ENCODE results near the gene AGMO.

Gene AGMO

DNA sequence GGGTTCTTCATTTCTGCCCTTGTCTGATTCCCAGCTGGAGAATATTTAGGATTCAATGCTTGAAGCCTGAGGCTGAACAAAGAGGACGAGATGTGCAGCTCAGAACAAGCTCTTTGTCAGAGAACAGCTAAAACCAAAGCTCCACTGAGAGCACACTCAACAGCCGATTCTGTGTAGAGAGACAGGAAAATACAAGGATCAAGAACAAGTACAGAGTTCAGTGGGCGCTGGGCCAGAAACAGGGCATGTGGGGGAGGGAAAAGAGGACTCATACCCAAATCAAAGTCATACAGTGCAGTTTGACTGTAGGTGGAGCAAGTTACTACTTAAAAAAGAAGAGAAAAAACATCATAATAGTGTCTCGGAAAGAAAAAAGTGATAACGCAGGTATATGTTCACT lies at the start of gene AGMO:
AGMO (minus strand) TSS at position 181 of the 400 bp plus-strand sequence.
- H3K36me3 ChIP-seq (replicated peaks), result no peaks in the 10 kb centered on the region
- no peaks in the 10 kb centered on the region for H3K27me3 ChIP-seq (ENCODE audit: low read depth)
- in situ Hi-C loops (cut with MboI; ENCODE audit: low sequenced_read_pairs), result no loop called here
- H3K4me3 ChIP-seq, result no peak within 1 kb of the TSS
- 0 out of 2 replicates have a peak, but pooled peaks cover 2% of the 10 kb centered on the region for H3K9me3 ChIP-seq
- no peaks in the 10 kb centered on the region for H3K4me1 ChIP-seq
- DNase-seq (ENCODE audit: low spot score in 2 of 2), result peak in 1 of 2 experiments; percentile 25

DNA sequence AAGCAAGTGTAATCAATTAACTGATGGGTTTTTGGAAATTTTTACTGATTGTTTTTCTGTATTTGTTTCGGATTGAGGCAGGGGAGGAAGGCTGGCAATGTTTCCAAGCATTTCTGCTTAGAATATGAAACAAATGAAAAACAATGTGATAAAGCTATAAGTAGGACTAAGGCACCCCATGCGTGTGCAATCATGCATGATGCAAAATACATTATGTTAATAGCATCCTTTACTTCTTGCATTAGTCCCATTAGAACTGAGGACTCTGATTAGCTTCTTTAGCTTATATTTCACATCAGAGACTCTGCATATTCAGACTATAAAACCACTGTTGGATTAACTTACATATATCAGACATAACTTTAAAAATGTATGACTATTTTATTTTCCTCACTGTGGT lies 48.7 kb upstream of the AGMO start:
- Histone ChIP-seq H3K4me3 (no peak overlapping the region), H3K27me3 (ENCODE audit: low read depth) (no peaks in the 10 kb centered on the region), H3K4me1 (peaks cover 21% of the 10 kb centered on the region), H3K36me3 (replicated peaks) (no peaks in the 10 kb centered on the region), H3K9me3 (no peaks in the 10 kb centered on the region)
- in situ Hi-C loops (cut with MboI; ENCODE audit: low sequenced_read_pairs), result no loop called here
- DNase-seq (ENCODE audit: low spot score in 2 of 2), result no peak

DNA sequence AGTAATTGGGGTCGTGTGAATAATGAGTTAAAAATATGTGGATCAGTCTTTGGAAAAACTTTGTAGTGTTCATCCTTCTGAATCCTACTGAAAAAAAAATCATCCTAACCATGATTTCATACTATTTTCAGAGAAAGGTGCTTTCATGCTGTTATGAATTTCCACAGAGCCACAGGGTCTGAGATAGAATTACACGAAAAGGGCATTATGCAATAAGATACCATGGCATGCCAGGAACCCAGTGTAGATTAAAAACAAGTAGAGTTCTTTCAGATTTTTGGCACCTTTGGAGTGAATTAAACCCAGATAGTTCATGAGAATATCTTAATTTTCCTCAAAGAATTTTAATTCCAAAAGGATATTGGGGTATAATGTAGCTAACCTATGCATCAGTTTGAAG lies 47.5 kb upstream of the AGMO start:
- H3K27me3 ChIP-seq (ENCODE audit: low read depth), result no peaks in the 10 kb centered on the region
- H3K4me1 ChIP-seq, result peaks cover 21% of the 10 kb centered on the region
- no peaks in the 10 kb centered on the region for H3K36me3 ChIP-seq (replicated peaks)
- H3K9me3 ChIP-seq, result no peaks in the 10 kb centered on the region
- in situ Hi-C loops (cut with MboI; ENCODE audit: low sequenced_read_pairs), result no loop called here
- no peak overlapping the region for H3K4me3 ChIP-seq
- DNase-seq (ENCODE audit: low spot score in 2 of 2), result no peak

DNA sequence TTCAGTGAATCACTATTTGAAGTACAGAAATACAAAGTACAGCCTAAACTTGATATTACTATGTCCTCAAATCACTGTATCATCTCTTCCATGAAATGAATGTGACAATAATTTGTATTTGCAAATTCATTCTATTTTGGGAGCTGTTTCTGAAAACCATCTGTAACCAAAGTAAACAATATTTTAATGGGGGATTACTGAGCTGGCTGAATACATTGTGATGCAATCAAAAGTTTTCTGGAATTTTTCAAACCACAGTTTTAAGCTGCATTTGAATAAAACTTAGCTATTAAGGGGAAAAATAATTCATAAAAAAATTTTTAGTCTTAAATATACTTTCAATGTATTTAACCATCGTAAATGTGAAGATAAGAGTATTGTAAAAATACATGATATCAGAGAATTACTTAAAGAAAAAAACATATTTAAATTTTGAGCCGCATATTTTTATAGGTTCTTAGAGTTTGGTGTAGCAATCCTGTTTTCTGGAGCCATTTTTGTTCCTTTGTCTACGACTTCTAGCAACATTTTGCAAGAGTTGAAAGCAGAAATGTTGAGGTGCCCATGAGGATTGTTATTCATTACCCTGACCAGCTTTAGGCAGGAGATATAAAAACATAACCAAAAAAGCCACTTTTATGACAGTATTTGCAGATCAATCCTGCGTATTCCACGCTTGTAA lies 45.9 kb upstream of the AGMO start:
- DNase-seq (ENCODE audit: low spot score in 2 of 2), result peak in 1 of 2 experiments; percentile 74
- Histone ChIP-seq H3K9me3 (no peaks in the 10 kb centered on the region), H3K36me3 (replicated peaks) (no peaks in the 10 kb centered on the region), H3K4me1 (peaks cover 21% of the 10 kb centered on the region), H3K4me3 (peak overlapping the region; percentile 17), H3K27me3 (ENCODE audit: low read depth) (no peaks in the 10 kb centered on the region)
- in situ Hi-C loops (cut with MboI; ENCODE audit: low sequenced_read_pairs), result no loop called here

DNA sequence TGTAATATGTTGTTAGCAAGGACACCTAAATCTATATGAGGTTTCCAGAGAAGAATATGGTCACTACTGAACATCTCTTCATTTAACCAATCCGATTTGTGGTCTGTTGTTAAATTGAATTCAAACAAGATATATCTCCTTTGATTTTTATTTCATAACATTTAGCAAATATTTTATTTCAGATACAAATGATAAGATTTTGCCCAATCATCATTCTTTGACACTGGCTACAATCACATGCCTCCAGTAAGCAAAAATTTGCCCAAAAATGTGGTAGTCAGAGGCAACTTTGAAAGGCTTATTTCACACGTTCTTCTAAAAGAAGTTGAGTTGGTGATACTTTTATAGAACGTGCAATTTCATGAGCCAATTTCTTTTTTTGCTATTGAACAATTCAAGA lies 44.7 kb upstream of the AGMO start:
- no peak for DNase-seq (ENCODE audit: low spot score in 2 of 2)
- Histone ChIP-seq H3K36me3 (replicated peaks) (no peaks in the 10 kb centered on the region), H3K4me1 (peaks cover 21% of the 10 kb centered on the region), H3K9me3 (no peaks in the 10 kb centered on the region), H3K4me3 (no peak overlapping the region), H3K27me3 (ENCODE audit: low read depth) (no peaks in the 10 kb centered on the region)
- in situ Hi-C loops (cut with MboI; ENCODE audit: low sequenced_read_pairs), result no loop called here

DNA sequence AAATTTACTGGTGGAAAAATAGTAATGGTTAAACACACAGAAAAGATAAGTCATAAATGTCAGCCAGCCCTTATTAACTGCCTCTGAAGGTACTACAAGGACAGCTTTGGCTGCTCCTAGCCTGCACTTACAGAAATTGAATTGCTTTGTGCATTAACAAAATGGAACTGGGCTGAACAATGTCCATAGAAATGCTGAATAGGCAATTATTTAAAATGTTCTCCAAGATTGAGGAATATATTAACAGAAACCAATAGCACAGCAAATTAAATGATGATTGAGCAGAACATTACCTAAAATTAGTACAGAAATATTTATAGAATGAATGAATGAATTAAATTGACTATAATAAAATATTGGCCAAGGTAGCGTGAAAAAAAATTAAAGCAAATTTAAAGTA lies 42.4 kb upstream of the AGMO start:
- in situ Hi-C loops (cut with MboI; ENCODE audit: low sequenced_read_pairs), result no loop called here
- Histone ChIP-seq H3K9me3 (no peaks in the 10 kb centered on the region), H3K36me3 (replicated peaks) (no peaks in the 10 kb centered on the region), H3K4me1 (peaks cover 15% of the 10 kb centered on the region), H3K4me3 (no peak overlapping the region), H3K27me3 (ENCODE audit: low read depth) (no peaks in the 10 kb centered on the region)
- DNase-seq (ENCODE audit: low spot score in 2 of 2), result no peak

DNA sequence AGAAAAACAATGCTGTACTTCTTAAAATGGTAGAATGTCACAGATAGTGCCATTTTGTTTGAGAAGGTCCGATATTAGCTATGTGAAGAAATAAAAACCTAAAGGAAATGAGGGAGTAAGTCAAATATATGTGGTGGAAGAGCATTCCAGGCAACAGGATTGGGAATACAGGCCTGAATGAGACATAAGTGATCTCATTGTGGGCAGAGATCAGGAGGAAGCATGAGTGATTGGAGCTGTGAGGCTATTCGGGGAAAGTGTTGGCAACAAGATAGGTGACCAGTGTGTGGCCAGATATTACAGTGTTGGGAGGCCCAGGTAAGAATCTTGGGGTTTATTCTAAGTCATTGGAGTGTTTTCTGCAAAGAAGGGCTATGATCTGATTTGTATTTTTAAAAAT lies 41.3 kb upstream of the AGMO start:
- H3K4me3 ChIP-seq, result no peak overlapping the region
- in situ Hi-C loops (cut with MboI; ENCODE audit: low sequenced_read_pairs), result no loop called here

DNA sequence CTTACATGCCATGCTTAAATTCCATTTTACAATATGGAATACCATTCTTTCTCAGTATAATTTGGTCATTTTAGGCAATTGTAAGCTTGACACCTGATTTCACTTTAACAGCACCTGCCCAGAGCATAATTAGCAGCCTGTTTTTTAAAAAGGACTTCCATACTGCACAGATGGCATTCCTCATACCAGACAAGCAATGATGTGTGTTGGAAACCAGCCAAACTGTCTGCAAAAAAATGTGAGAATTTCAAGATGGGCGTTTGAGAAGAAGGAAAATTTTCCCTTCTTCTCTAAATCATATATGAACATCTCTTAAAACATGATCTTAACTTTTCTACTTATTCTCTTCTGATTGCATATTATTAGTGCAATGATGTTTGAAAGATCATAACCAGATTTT lies 40.4 kb upstream of the AGMO start:
- no peaks in the 10 kb centered on the region for H3K27me3 ChIP-seq (ENCODE audit: low read depth)
- peaks cover 3% of the 10 kb centered on the region for H3K4me1 ChIP-seq
- no peaks in the 10 kb centered on the region for H3K36me3 ChIP-seq (replicated peaks)
- in situ Hi-C loops (cut with MboI; ENCODE audit: low sequenced_read_pairs), result no loop called here
- no peak for DNase-seq (ENCODE audit: low spot score in 2 of 2)
- H3K4me3 ChIP-seq, result no peak overlapping the region
- H3K9me3 ChIP-seq, result no peaks in the 10 kb centered on the region

More for the DNA sequence above, 41.3 kb upstream of the AGMO start:
- no peaks in the 10 kb centered on the region for H3K36me3 ChIP-seq (replicated peaks)
- no peaks in the 10 kb centered on the region for H3K9me3 ChIP-seq
- no peak for DNase-seq (ENCODE audit: low spot score in 2 of 2)
- H3K27me3 ChIP-seq (ENCODE audit: low read depth), result no peaks in the 10 kb centered on the region
- peaks cover 12% of the 10 kb centered on the region for H3K4me1 ChIP-seq

DNA sequence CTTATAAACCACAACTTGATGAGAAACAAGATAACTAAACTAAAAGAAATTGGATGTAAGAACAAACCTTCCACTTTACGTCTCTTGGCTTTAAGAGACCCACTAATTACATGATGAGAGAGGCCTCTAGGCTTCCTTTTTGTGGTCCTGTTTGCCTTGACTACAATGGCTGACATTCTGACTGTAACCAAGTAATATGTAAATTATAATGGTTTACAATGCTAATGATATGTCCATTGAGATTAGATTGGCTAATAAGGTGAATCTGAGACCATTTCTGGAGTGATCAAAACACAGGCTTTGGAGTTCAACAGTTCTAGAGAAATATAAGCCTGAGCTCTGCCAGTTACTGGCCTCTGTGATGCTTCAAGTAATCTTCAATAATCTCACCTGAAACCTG lies 39.4 kb upstream of the AGMO start:
- DNase-seq (ENCODE audit: low spot score in 2 of 2), result no peak
- in situ Hi-C loops (cut with MboI; ENCODE audit: low sequenced_read_pairs), result no loop called here
- no peaks in the 10 kb centered on the region for H3K4me1 ChIP-seq

DNA sequence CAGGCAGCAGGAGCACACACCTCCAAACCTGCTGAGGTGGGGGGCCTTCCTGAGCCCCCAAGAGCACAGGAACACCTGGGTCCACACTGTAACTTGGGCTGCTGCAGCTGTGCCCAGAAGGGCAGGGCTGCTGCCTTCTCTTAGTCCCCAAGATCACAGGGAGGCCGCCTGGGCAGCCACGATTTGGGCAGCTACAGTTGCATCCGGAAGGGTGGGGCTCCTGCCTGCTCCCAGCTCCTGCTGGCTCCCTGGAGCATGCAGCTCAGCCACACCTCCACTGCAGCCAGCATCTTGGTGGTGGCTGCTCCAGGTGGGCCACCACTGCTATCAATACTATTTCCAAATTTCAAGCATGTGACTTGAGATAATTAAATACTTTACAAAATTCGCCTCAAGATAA lies 38.5 kb upstream of the AGMO start:
- H3K36me3 ChIP-seq (replicated peaks), result no peaks in the 10 kb centered on the region
- no peaks in the 10 kb centered on the region for H3K9me3 ChIP-seq
- DNase-seq (ENCODE audit: low spot score in 2 of 2), result no peak
- H3K4me1 ChIP-seq, result no peaks in the 10 kb centered on the region
- no peak overlapping the region for H3K4me3 ChIP-seq
- H3K27me3 ChIP-seq (ENCODE audit: low read depth), result no peaks in the 10 kb centered on the region
- in situ Hi-C loops (cut with MboI; ENCODE audit: low sequenced_read_pairs), result no loop called here

More for the DNA sequence above, 39.4 kb upstream of the AGMO start:
- Histone ChIP-seq H3K9me3 (no peaks in the 10 kb centered on the region), H3K36me3 (replicated peaks) (no peaks in the 10 kb centered on the region), H3K27me3 (ENCODE audit: low read depth) (no peaks in the 10 kb centered on the region), H3K4me3 (no peak overlapping the region)

DNA sequence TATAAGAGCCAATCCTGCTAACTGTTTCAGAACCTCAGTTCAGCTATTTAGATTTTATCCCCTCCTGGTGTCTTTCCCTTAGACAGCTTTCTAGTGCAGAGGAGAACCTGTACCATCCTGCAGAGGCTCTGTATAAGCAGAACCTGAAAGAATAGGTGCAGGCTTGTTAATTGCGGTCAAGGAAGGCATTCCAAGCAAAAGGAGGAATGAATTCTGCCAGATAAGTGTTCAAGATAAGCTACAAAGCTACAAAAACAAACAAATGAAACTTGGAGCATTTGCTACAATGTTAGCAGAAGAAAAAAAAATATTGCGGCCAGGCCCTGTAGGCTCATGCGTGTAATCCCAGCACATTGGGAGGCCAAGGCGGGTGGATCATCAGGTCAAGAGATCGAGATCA lies 32.6 kb upstream of the AGMO start:
- no peak for DNase-seq (ENCODE audit: low spot score in 2 of 2)
- no peaks in the 10 kb centered on the region for H3K9me3 ChIP-seq
- in situ Hi-C loops (cut with MboI; ENCODE audit: low sequenced_read_pairs), result no loop called here
- no peaks in the 10 kb centered on the region for H3K27me3 ChIP-seq (ENCODE audit: low read depth)
- H3K4me3 ChIP-seq, result no peak overlapping the region
- no peaks in the 10 kb centered on the region for H3K36me3 ChIP-seq (replicated peaks)
- H3K4me1 ChIP-seq, result no peaks in the 10 kb centered on the region

DNA sequence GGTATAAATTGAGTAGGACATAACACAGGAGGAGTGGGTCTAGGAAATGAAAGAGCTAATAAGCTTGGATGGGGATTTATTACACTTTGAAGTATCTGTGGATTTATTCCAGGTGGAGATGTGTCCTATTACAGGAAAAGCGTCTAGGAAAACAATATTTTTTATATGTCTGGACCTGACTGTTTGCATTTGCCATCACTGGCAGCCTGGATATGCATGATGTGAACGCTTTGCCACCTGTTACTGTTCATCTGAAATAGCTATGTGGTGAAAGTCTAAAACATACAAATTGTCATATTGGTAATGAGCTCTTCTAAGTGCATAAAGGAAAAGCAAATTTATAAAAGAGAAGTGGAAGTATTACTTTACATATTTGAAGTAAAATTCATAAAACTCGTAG lies 31.6 kb upstream of the AGMO start:
- no peaks in the 10 kb centered on the region for H3K27me3 ChIP-seq (ENCODE audit: low read depth)
- no peaks in the 10 kb centered on the region for H3K9me3 ChIP-seq
- H3K36me3 ChIP-seq (replicated peaks), result no peaks in the 10 kb centered on the region
- in situ Hi-C loops (cut with MboI; ENCODE audit: low sequenced_read_pairs), result no loop called here
- no peak for DNase-seq (ENCODE audit: low spot score in 2 of 2)
- peaks cover 6% of the 10 kb centered on the region for H3K4me1 ChIP-seq
- H3K4me3 ChIP-seq, result no peak overlapping the region

DNA sequence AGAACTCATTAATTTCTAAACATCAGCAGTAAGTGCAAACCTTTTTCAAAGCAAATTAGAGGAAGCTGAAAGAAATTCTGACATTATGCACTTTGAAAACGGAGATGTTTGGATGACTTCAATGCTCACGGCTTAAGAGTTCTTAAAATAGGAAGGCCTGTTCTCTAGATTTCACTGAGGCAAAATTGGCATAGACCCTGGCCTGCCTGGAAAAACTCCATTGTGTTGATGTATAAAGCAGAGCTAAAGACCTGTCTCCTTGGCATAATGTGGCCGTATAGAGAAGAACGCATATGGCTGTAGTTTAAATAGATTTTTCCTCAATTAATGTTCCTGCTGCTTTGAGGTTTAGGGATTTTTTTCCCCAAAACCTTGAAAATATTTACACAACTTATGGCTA lies 24.5 kb upstream of the AGMO start:
- in situ Hi-C loops (cut with MboI; ENCODE audit: low sequenced_read_pairs), result no loop called here
- H3K4me1 ChIP-seq, result peaks cover 6% of the 10 kb centered on the region
- DNase-seq (ENCODE audit: low spot score in 2 of 2), result no peak
- H3K27me3 ChIP-seq (ENCODE audit: low read depth), result no peaks in the 10 kb centered on the region
- H3K9me3 ChIP-seq, result peaks cover 3% of the 10 kb centered on the region; the same call in 1 of the 2 replicates
- no peaks in the 10 kb centered on the region for H3K36me3 ChIP-seq (replicated peaks)
- H3K4me3 ChIP-seq, result no peak overlapping the region

DNA sequence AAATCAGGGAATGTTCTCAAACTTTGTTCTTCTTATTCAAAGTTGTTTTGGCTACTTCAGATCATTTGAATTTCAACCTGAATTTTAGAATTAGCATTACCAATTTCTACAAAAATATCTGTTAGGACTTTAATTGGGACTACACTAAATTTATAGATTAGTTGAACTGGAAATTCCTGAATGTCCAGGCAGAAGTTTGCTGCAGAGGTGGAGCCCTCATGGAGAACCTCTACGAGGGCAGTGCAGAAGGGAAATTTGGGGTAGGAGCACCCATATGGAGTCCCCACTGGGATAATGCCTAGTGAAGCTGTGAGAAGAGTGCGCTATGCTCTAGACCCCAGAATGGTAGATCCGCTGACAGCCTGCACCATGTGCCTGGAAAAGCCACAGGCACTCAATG lies 22.8 kb upstream of the AGMO start:
- Histone ChIP-seq H3K27me3 (ENCODE audit: low read depth) (no peaks in the 10 kb centered on the region), H3K4me3 (no peak overlapping the region), H3K36me3 (replicated peaks) (no peaks in the 10 kb centered on the region), H3K9me3 (peaks cover 3% of the 10 kb centered on the region; the same call in 1 of the 2 replicates), H3K4me1 (peaks cover 6% of the 10 kb centered on the region)
- in situ Hi-C loops (cut with MboI; ENCODE audit: low sequenced_read_pairs), result no loop called here
- DNase-seq (ENCODE audit: low spot score in 2 of 2), result no peak

DNA sequence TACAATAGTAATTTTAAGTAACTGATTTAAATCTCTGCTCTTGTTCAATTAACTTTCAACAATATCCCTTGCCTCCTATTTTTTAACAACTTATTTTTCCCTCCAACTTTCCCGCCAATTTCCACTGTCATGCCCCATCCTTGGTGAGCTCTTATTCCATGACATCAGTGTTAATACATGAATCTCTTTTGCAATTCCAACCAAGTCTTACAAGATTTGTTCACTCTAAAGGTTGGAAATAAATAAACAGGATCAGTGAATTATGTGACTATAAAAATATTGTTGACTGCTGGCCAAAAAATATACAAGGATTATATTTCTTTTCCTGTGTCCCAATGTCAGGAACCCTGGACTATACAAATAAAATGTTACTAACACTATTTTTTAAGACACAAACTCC lies 21.0 kb upstream of the AGMO start:
- no peak for DNase-seq (ENCODE audit: low spot score in 2 of 2)
- in situ Hi-C loops (cut with MboI; ENCODE audit: low sequenced_read_pairs), result no loop called here

More for the DNA sequence above, 21.0 kb upstream of the AGMO start:
- Histone ChIP-seq H3K4me1 (no peaks in the 10 kb centered on the region), H3K9me3 (peaks cover 3% of the 10 kb centered on the region; the same call in 1 of the 2 replicates), H3K4me3 (no peak overlapping the region), H3K27me3 (ENCODE audit: low read depth) (no peaks in the 10 kb centered on the region), H3K36me3 (replicated peaks) (no peaks in the 10 kb centered on the region)
